Measurements from ENCODE around the gene OSBP2.

Gene OSBP2

DNA sequence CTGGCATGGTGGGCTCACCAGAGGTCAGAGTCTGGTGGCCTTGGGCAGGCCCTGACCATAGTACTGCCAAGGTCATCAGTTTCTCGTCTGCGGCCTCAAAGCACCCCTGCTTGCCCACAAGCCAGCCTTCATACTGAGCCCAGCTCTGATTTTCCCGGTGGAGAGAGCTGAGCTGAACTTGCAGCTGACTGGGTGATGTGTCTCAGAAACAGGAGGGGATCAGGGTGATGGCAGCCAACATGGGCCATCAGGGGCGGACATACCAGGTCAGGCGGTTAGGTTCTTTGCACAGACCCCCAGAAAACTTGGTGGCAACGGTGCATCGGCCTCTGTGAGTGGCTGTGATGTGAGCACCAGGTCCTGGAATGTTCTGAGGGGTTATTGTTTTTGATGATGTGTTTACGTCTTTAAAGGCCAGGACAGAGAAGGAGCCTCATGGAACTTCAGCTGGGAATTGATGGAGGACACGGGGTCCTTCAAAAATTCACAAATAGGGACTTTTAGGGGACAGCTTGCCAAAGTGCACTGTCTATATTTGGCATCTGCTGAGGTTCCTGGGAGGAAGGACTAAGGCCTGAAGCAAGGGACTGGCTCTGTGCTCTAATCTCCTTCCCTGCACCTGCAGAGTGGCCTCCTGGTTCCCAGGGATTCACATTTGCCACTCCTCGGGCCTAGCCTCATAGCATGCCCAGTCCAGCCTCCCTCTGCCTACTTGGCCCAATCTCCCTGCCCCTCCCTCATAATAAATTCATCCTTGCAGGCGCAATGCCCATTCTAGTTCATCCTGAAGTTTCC lies 131.2 kb downstream of the OSBP2 start:
- Histone ChIP-seq H3K79me1 (replicated peaks; ENCODE audit: low read length, poor library complexity, severe bottlenecking) (no peaks in the 10 kb centered on the region), H3K14ac (ENCODE audit: low read length in 2 of 2) (no peak overlapping the region), H3K18ac (ENCODE audit: low read depth in 1 of 2, low read length in 2 of 2) (no peak overlapping the region), H2BK15ac (ENCODE audit: low read depth, poor library complexity, severe bottlenecking) (no peak overlapping the region), H3K23ac (ENCODE audit: low read length in 2 of 2) (no peak overlapping the region), H3K27ac (ENCODE audit: low read length, poor library complexity, severe bottlenecking) (no peak overlapping the region), H3K4me1 (ENCODE audit: control insufficient read depth, insufficient read depth, low read depth, low read length) (peaks cover 11% of the 10 kb centered on the region), H2AFZ (ENCODE audit: low read depth, low read length) (no peak overlapping the region), H2BK120ac (ENCODE audit: low read depth, low read length) (no peak overlapping the region), H2BK12ac (ENCODE audit: low read length in 2 of 2) (no peak overlapping the region), H4K8ac (ENCODE audit: low read length) (no peak overlapping the region), H4K91ac (ENCODE audit: low read length) (no peak overlapping the region), H3K4me3 (ENCODE audit: insufficient read depth in 1 of 2, low read depth in 1 of 2, low read length in 2 of 2) (no peak overlapping the region), H3K36me3 (ENCODE audit: control insufficient read depth in 1 of 2, insufficient read depth in 2 of 2, low read depth in 1 of 2, low read length in 2 of 2) (peaks cover 0 to 3% of the 10 kb centered on the region in 2 experiments), H2BK5ac (ENCODE audit: low read depth, low read length, poor library complexity, severe bottlenecking) (no peak overlapping the region), H3K4ac (ENCODE audit: low read depth in 1 of 2, low read length in 2 of 2) (no peak overlapping the region), H3K9me3 (ENCODE audit: control insufficient read depth, low read length) (no peaks in the 10 kb centered on the region), H3K27me3 (ENCODE audit: control insufficient read depth in 1 of 2, insufficient read depth in 1 of 2, low read length in 2 of 2) (peaks cover 19 to 76% of the 10 kb centered on the region in 2 experiments), H2AK5ac (ENCODE audit: low read length, severe bottlenecking) (no peak overlapping the region), H3K4me2 (ENCODE audit: low read length, poor library complexity, severe bottlenecking) (no peak overlapping the region), H3K9ac (ENCODE audit: low read length) (no peak overlapping the region)
- WGBS: 79% methylated on average over 11 of the region's 11 CpGs
- DNase-seq: no peak

- H3K36me3 ChIP-seq (ENCODE audit: control insufficient read depth in 1 of 2, insufficient read depth in 2 of 2, low read depth in 1 of 2, low read length in 2 of 2): peaks cover 0 to 3% of the 10 kb centered on the region in 2 experiments
- 70% methylated on average over 2 of the region's 4 CpGs for WGBS
- H3K18ac ChIP-seq (ENCODE audit: low read depth in 1 of 2, low read length in 2 of 2): no peak overlapping the region
- no peak overlapping the region for H2BK12ac ChIP-seq (ENCODE audit: low read length in 2 of 2)
- no peak overlapping the region for H3K23ac ChIP-seq (ENCODE audit: low read length in 2 of 2)
- H3K9me3 ChIP-seq (ENCODE audit: control insufficient read depth, low read length): no peaks in the 10 kb centered on the region
- H2BK15ac ChIP-seq (ENCODE audit: low read depth, poor library complexity, severe bottlenecking): no peak overlapping the region
- H2BK120ac ChIP-seq (ENCODE audit: low read depth, low read length): no peak overlapping the region
- no peak overlapping the region for H3K4me3 ChIP-seq (ENCODE audit: insufficient read depth in 1 of 2, low read depth in 1 of 2, low read length in 2 of 2)
- H3K27ac ChIP-seq (ENCODE audit: low read length, poor library complexity, severe bottlenecking): no peak overlapping the region
- H2AFZ ChIP-seq (ENCODE audit: low read depth, low read length): no peak overlapping the region
- H3K9ac ChIP-seq (ENCODE audit: low read length): no peak overlapping the region
- peaks cover 12 to 67% of the 10 kb centered on the region in 2 experiments for H3K27me3 ChIP-seq (ENCODE audit: control insufficient read depth in 1 of 2, insufficient read depth in 1 of 2, low read length in 2 of 2)
- peaks cover 11% of the 10 kb centered on the region for H3K4me1 ChIP-seq (ENCODE audit: control insufficient read depth, insufficient read depth, low read depth, low read length)
- no peak overlapping the region for H2BK5ac ChIP-seq (ENCODE audit: low read depth, low read length, poor library complexity, severe bottlenecking)
- H4K91ac ChIP-seq (ENCODE audit: low read length): no peak overlapping the region
- no peak overlapping the region for H3K4ac ChIP-seq (ENCODE audit: low read depth in 1 of 2, low read length in 2 of 2)
- H3K79me1 ChIP-seq (replicated peaks; ENCODE audit: low read length, poor library complexity, severe bottlenecking): no peaks in the 10 kb centered on the region
- no peak overlapping the region for H3K14ac ChIP-seq (ENCODE audit: low read length in 2 of 2)
- no peak overlapping the region for H2AK5ac ChIP-seq (ENCODE audit: low read length, severe bottlenecking)
- DNase-seq: no peak
- H3K4me2 ChIP-seq (ENCODE audit: low read length, poor library complexity, severe bottlenecking): no peak overlapping the region
- H4K8ac ChIP-seq (ENCODE audit: low read length): no peak overlapping the region
Observed at GRCh38 chr22:30826670-30827355, 132.1 kb downstream of the OSBP2 start.

- no peaks in the 10 kb centered on the region for H3K9me3 ChIP-seq (ENCODE audit: control insufficient read depth, low read length)
- no peak for DNase-seq
- H2AK5ac ChIP-seq (ENCODE audit: low read length, severe bottlenecking): no peak overlapping the region
- no peak overlapping the region for H3K27ac ChIP-seq (ENCODE audit: low read length, poor library complexity, severe bottlenecking)
- no peak overlapping the region for H3K9ac ChIP-seq (ENCODE audit: low read length)
- no peak overlapping the region for H2BK5ac ChIP-seq (ENCODE audit: low read depth, low read length, poor library complexity, severe bottlenecking)
- H3K23ac ChIP-seq (ENCODE audit: low read length in 2 of 2): no peak overlapping the region
- H3K4me2 ChIP-seq (ENCODE audit: low read length, poor library complexity, severe bottlenecking): no peak overlapping the region
- H4K8ac ChIP-seq (ENCODE audit: low read length): no peak overlapping the region
- H3K4ac ChIP-seq (ENCODE audit: low read depth in 1 of 2, low read length in 2 of 2): no peak overlapping the region
- no peak overlapping the region for H2BK15ac ChIP-seq (ENCODE audit: low read depth, poor library complexity, severe bottlenecking)
- H2AFZ ChIP-seq (ENCODE audit: low read depth, low read length): no peak overlapping the region
- H3K79me1 ChIP-seq (replicated peaks; ENCODE audit: low read length, poor library complexity, severe bottlenecking): no peaks in the 10 kb centered on the region
- H2BK120ac ChIP-seq (ENCODE audit: low read depth, low read length): no peak overlapping the region
- 78% methylated on average over 6 of the region's 6 CpGs for WGBS
- H3K4me3 ChIP-seq (ENCODE audit: insufficient read depth in 1 of 2, low read depth in 1 of 2, low read length in 2 of 2): no peak overlapping the region
- H3K18ac ChIP-seq (ENCODE audit: low read depth in 1 of 2, low read length in 2 of 2): no peak overlapping the region
- no peak overlapping the region for H3K14ac ChIP-seq (ENCODE audit: low read length in 2 of 2)
- H3K4me1 ChIP-seq (ENCODE audit: control insufficient read depth, insufficient read depth, low read depth, low read length): peaks cover 4% of the 10 kb centered on the region
- H3K36me3 ChIP-seq (ENCODE audit: control insufficient read depth in 1 of 2, insufficient read depth in 2 of 2, low read depth in 1 of 2, low read length in 2 of 2): no peaks in the 10 kb centered on the region
- H3K27me3 ChIP-seq (ENCODE audit: control insufficient read depth in 1 of 2, insufficient read depth in 1 of 2, low read length in 2 of 2): peaks cover 9 to 60% of the 10 kb centered on the region in 2 experiments
- no peak overlapping the region for H4K91ac ChIP-seq (ENCODE audit: low read length)
- H2BK12ac ChIP-seq (ENCODE audit: low read length in 2 of 2): no peak overlapping the region
Observed at GRCh38 chr22:30827646-30828045, 133.0 kb downstream of the OSBP2 start.
